SKM-1 (cell line): ENCODE measurements around the gene TMEM63B.
"Not testable (repeated sequence)": the region's sequence is repeated elsewhere in the genome, so short reads cannot be mapped to it uniquely, and the experiment has no call there.

Experiments used
- DNase-seq: peaks from one replicate; lab custom pipeline; 2025; ENCODE audit not compliant: unreplicated experiment; lab: John Stamatoyannopoulos, UW

The TMEM63B gene

GRCh38 chr6:44142835-44143234 is 15.5 kb downstream of the TMEM63B start:
- no peak for DNase-seq

GRCh38 chr6:44143731-44144130 is 16.4 kb downstream of the TMEM63B start:
- no peak for DNase-seq

- DNase-seq: not testable (repeated sequence)
Measured at GRCh38 chr6:44144536-44144935, 17.2 kb downstream of the TMEM63B start.

GRCh38 chr6:44145839-44146238 is 18.5 kb downstream of the TMEM63B start:
- no peak for DNase-seq

- no peak for DNase-seq
Measured at GRCh38 chr6:44146685-44147084, 19.3 kb downstream of the TMEM63B start.

GRCh38 chr6:44147256-44147655 is 19.9 kb downstream of the TMEM63B start:
- DNase-seq: no peak

- DNase-seq: no peak
Measured at GRCh38 chr6:44148306-44148705, 21.0 kb downstream of the TMEM63B start.

GRCh38 chr6:44149369-44150012 is 22.1 kb downstream of the TMEM63B start:
- no peak for DNase-seq

GRCh38 chr6:44150317-44150917 is 23.1 kb downstream of the TMEM63B start:
- DNase-seq: no peak

GRCh38 chr6:44151348-44152108 is 24.2 kb downstream of the TMEM63B start:
- DNase-seq: peak; percentile 61

- DNase-seq: no peak
Measured at GRCh38 chr6:44152109-44152461, 24.7 kb downstream of the TMEM63B start.

- DNase-seq: no peak
Measured at GRCh38 chr6:44152533-44152932, 25.2 kb downstream of the TMEM63B start.

GRCh38 chr6:44154067-44154466 is 26.7 kb downstream of the TMEM63B start:
- no peak for DNase-seq

GRCh38 chr6:44156494-44157151 is 29.3 kb downstream of the TMEM63B start:
- no peak for DNase-seq

- DNase-seq: no peak
Measured at GRCh38 chr6:44157152-44157521, 29.8 kb downstream of the TMEM63B start.

GRCh38 chr6:44158770-44159228 is 31.4 kb downstream of the TMEM63B start, which contains the start of gene CAPN11:
Gene CAPN11, plus strand, starts transcription at chr6:44158820. Its CDS starts 29 bp downstream, at chr6:44158849.
- DNase-seq: no peak

- DNase-seq: no peak
Measured at GRCh38 chr6:44161997-44162338, 34.6 kb downstream of the TMEM63B start.

- no peak for DNase-seq
Measured at GRCh38 chr6:44162876-44163625, 35.7 kb downstream of the TMEM63B start.

- DNase-seq: no peak
Measured at GRCh38 chr6:44166116-44166515, 38.8 kb downstream of the TMEM63B start.

GRCh38 chr6:44166591-44167184 is 39.3 kb downstream of the TMEM63B start:
- DNase-seq: no peak

- no peak for DNase-seq
Measured at GRCh38 chr6:44167567-44167966, 40.2 kb downstream of the TMEM63B start.
